ENCODE data around the gene FKBP1A.

FKBP1A gene

DNA sequence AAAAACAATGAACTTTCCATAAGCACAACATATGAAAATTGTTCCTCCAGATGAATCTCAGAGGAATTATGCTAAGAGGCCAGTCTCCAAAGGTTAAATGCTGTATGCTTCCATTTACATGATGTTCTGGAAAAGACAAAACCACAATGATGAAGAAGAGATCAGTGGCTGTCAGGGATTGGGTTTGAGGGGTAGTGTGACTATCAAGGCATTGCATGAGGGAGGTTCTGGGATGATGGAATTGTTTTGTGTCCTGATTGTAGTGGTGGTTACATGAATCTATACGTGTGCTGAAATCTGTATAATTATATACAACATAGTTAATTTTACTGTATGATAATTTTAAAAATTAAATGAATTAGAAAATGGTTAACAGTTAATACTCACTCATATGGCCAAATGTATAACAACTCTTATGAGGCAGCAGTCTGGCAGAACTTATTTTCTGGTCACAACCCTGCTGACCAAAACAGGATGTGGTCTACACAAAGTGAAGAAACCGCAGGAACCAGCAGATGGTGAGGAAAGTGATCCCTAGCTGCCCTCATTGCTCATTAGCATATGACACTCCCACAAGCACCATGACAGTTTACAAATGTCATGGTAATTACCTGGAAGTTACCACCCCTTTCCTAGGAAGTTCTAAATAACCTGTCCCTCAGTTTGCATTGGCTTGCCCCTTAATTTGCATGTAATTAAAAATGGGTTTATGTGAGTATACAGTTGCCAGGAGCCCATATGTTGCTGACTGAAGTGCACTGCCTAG is 41.9 kb upstream of the FKBP1A start:
- H3K27me3 ChIP-seq (ENCODE audit: control insufficient read depth in 1 of 2, insufficient read depth in 1 of 2, low read length in 2 of 2), result no peaks in the 10 kb centered on the region
- H3K4me3 ChIP-seq (ENCODE audit: insufficient read depth in 1 of 2, low read depth in 1 of 2, low read length in 2 of 2), result no peak overlapping the region
- H2BK15ac ChIP-seq (ENCODE audit: low read depth, poor library complexity, severe bottlenecking), result no peak overlapping the region
- DNase-seq, result peak; percentile 97
- H3K4me2 ChIP-seq (ENCODE audit: low read length, poor library complexity, severe bottlenecking), result no peak overlapping the region
- peak overlapping the region; percentile 34 to 88 for H3K18ac ChIP-seq (ENCODE audit: low read depth in 1 of 2, low read length in 2 of 2)
- no peaks in the 10 kb centered on the region for H3K9me3 ChIP-seq (ENCODE audit: control insufficient read depth, low read length)
- peaks cover 3% of the 10 kb centered on the region in 2 experiments for H3K36me3 ChIP-seq (ENCODE audit: control insufficient read depth in 1 of 2, insufficient read depth in 2 of 2, low read depth in 1 of 2, low read length in 2 of 2)
- WGBS, result 10% methylated on average over 1 of the region's 2 CpGs
- H3K9ac ChIP-seq (ENCODE audit: low read length), result peak overlapping the region; percentile 40
- H4K91ac ChIP-seq (ENCODE audit: low read length), result peak overlapping the region; percentile 65
- no peak overlapping the region for H2AFZ ChIP-seq (ENCODE audit: low read depth, low read length)
- peak overlapping the region; percentile 4 to 35 for H3K4ac ChIP-seq (ENCODE audit: low read depth in 1 of 2, low read length in 2 of 2)
- no peaks in the 10 kb centered on the region for H3K79me1 ChIP-seq (replicated peaks; ENCODE audit: low read length, poor library complexity, severe bottlenecking)
- peak overlapping the region in 1 of 2 experiments; percentile 94 for H2BK12ac ChIP-seq (ENCODE audit: low read length in 2 of 2)
- H3K27ac ChIP-seq (ENCODE audit: low read length, poor library complexity, severe bottlenecking), result no peak overlapping the region
- H3K14ac ChIP-seq (ENCODE audit: low read length in 2 of 2), result no peak overlapping the region
- no peak overlapping the region for H2BK120ac ChIP-seq (ENCODE audit: low read depth, low read length)
- H4K8ac ChIP-seq (ENCODE audit: low read length), result peak overlapping the region; percentile 61
- H3K4me1 ChIP-seq (ENCODE audit: control insufficient read depth, insufficient read depth, low read depth, low read length), result no peaks in the 10 kb centered on the region
- H3K23ac ChIP-seq (ENCODE audit: low read length in 2 of 2), result no peak overlapping the region
- H2BK5ac ChIP-seq (ENCODE audit: low read depth, low read length, poor library complexity, severe bottlenecking), result no peak overlapping the region
- H2AK5ac ChIP-seq (ENCODE audit: low read length, severe bottlenecking), result peak overlapping the region; percentile 17

DNA sequence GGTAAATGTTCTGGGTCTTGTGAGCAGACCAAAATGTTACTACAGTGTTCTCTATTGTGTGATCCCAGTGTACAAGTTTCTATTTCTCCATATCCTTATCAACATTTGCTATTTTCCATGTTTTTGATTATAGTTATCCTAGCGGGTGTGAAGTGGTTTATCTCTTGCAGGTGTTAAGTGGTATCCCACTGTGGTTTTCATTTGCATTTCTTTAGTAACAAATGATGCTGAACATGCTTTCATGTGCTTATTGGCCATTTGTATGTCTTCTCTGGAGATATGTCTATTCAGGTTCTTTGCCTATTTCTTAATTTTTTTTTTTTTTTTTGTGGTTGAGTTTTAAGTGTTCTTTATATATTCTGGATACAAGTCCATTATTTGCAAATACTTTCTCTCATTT is 38.3 kb upstream of the FKBP1A start:
- H2BK120ac ChIP-seq (ENCODE audit: low read depth, low read length), result no peak overlapping the region
- H3K23ac ChIP-seq (ENCODE audit: low read length in 2 of 2), result no peak overlapping the region
- peaks cover 8% of the 10 kb centered on the region for H3K4me1 ChIP-seq (ENCODE audit: control insufficient read depth, insufficient read depth, low read depth, low read length)
- no peaks in the 10 kb centered on the region for H3K9me3 ChIP-seq (ENCODE audit: control insufficient read depth, low read length)
- DNase-seq, result no peak
- no peak overlapping the region for H3K4ac ChIP-seq (ENCODE audit: low read depth in 1 of 2, low read length in 2 of 2)
- no peaks in the 10 kb centered on the region for H3K36me3 ChIP-seq (ENCODE audit: control insufficient read depth in 1 of 2, insufficient read depth in 2 of 2, low read depth in 1 of 2, low read length in 2 of 2)
- no peak overlapping the region for H2BK5ac ChIP-seq (ENCODE audit: low read depth, low read length, poor library complexity, severe bottlenecking)
- no peak overlapping the region for H4K8ac ChIP-seq (ENCODE audit: low read length)
- H2AK5ac ChIP-seq (ENCODE audit: low read length, severe bottlenecking), result no peak overlapping the region
- H3K4me2 ChIP-seq (ENCODE audit: low read length, poor library complexity, severe bottlenecking), result no peak overlapping the region
- no peak overlapping the region for H2AFZ ChIP-seq (ENCODE audit: low read depth, low read length)
- H3K79me1 ChIP-seq (replicated peaks; ENCODE audit: low read length, poor library complexity, severe bottlenecking), result no peaks in the 10 kb centered on the region
- no peak overlapping the region for H3K18ac ChIP-seq (ENCODE audit: low read depth in 1 of 2, low read length in 2 of 2)
- peak overlapping the region; percentile 58 for H3K9ac ChIP-seq (ENCODE audit: low read length)
- no peak overlapping the region for H2BK12ac ChIP-seq (ENCODE audit: low read length in 2 of 2)
- no peak overlapping the region for H3K27ac ChIP-seq (ENCODE audit: low read length, poor library complexity, severe bottlenecking)
- no peak overlapping the region for H2BK15ac ChIP-seq (ENCODE audit: low read depth, poor library complexity, severe bottlenecking)
- H3K4me3 ChIP-seq (ENCODE audit: insufficient read depth in 1 of 2, low read depth in 1 of 2, low read length in 2 of 2), result no peak overlapping the region
- 40% methylated on average over 1 of the region's 1 CpG for WGBS
- no peak overlapping the region for H3K14ac ChIP-seq (ENCODE audit: low read length in 2 of 2)
- no peaks in the 10 kb centered on the region for H3K27me3 ChIP-seq (ENCODE audit: control insufficient read depth in 1 of 2, insufficient read depth in 1 of 2, low read length in 2 of 2)
- no peak overlapping the region for H4K91ac ChIP-seq (ENCODE audit: low read length)

DNA sequence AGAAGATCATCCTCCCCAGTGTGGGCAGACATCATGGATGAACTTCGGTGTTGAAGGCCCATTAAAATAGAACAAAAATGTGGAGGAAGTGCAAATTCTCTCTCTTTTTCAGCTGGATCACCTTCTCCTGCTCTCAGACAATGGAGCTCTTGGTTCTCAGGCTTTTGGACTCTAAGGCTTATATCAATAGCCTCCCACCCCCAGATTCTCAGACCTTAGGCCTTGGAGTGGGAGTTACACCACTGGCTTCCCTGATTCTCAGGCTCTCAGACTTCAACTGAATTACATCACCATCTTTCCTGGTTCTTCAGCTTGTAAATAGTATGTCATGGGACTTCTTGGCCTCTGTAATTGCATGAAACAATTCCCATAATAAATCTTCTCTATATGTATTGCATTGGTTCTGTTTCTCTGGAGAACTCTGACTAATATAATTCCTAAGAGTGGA is 37.2 kb upstream of the FKBP1A start:
- H3K4ac ChIP-seq (ENCODE audit: low read depth in 1 of 2, low read length in 2 of 2), result no peak overlapping the region
- no peak overlapping the region for H2BK5ac ChIP-seq (ENCODE audit: low read depth, low read length, poor library complexity, severe bottlenecking)
- peak overlapping the region in 1 of 2 experiments; percentile 3 for H3K18ac ChIP-seq (ENCODE audit: low read depth in 1 of 2, low read length in 2 of 2)
- H3K23ac ChIP-seq (ENCODE audit: low read length in 2 of 2), result no peak overlapping the region
- no peak overlapping the region for H2BK15ac ChIP-seq (ENCODE audit: low read depth, poor library complexity, severe bottlenecking)
- H4K8ac ChIP-seq (ENCODE audit: low read length), result no peak overlapping the region
- no peaks in the 10 kb centered on the region for H3K27me3 ChIP-seq (ENCODE audit: control insufficient read depth in 1 of 2, insufficient read depth in 1 of 2, low read length in 2 of 2)
- no peaks in the 10 kb centered on the region for H3K9me3 ChIP-seq (ENCODE audit: control insufficient read depth, low read length)
- H3K14ac ChIP-seq (ENCODE audit: low read length in 2 of 2), result no peak overlapping the region
- H4K91ac ChIP-seq (ENCODE audit: low read length), result no peak overlapping the region
- peak overlapping the region; percentile 58 for H3K9ac ChIP-seq (ENCODE audit: low read length)
- H3K79me1 ChIP-seq (replicated peaks; ENCODE audit: low read length, poor library complexity, severe bottlenecking), result no peaks in the 10 kb centered on the region
- DNase-seq, result peak; percentile 98
- no peak overlapping the region for H2AFZ ChIP-seq (ENCODE audit: low read depth, low read length)
- no peak overlapping the region for H3K27ac ChIP-seq (ENCODE audit: low read length, poor library complexity, severe bottlenecking)
- no peaks in the 10 kb centered on the region for H3K36me3 ChIP-seq (ENCODE audit: control insufficient read depth in 1 of 2, insufficient read depth in 2 of 2, low read depth in 1 of 2, low read length in 2 of 2)
- no peak overlapping the region for H2BK12ac ChIP-seq (ENCODE audit: low read length in 2 of 2)
- no peak overlapping the region for H2BK120ac ChIP-seq (ENCODE audit: low read depth, low read length)
- 100% methylated on average over 1 of the region's 1 CpG for WGBS
- H2AK5ac ChIP-seq (ENCODE audit: low read length, severe bottlenecking), result no peak overlapping the region
- no peak overlapping the region for H3K4me3 ChIP-seq (ENCODE audit: insufficient read depth in 1 of 2, low read depth in 1 of 2, low read length in 2 of 2)
- peaks cover 8% of the 10 kb centered on the region for H3K4me1 ChIP-seq (ENCODE audit: control insufficient read depth, insufficient read depth, low read depth, low read length)
- no peak overlapping the region for H3K4me2 ChIP-seq (ENCODE audit: low read length, poor library complexity, severe bottlenecking)

DNA sequence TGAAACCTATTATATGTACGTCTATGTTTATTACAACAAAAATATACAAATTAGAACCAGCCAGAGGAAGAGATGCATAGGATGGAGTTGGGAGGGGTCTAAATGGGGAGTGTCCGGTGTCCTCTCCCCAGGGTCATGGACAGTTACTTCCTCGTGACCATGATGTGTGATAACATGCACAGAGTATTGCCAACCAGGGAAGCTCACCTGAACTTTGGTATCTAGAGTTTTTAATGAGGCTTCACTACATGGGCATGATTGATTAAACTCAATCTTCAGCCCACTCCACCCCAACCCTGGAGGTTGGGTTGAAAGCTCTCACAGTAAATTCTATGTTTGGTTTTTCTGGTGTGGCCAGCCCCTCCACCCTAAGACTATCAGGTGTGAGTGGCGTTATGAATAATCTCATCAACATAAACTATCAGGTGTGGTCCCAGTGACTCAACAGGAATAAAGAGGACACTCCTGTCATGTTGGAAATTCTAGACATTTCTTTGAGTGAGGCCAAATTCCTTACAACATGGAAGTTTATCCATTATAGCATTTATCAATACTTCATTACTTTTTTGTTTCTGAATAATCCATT is 36.4 kb upstream of the FKBP1A start:
- Histone ChIP-seq H3K79me1 (replicated peaks; ENCODE audit: low read length, poor library complexity, severe bottlenecking) (no peaks in the 10 kb centered on the region), H3K18ac (ENCODE audit: low read depth in 1 of 2, low read length in 2 of 2) (peak overlapping the region in 1 of 2 experiments; percentile 34), H2AFZ (ENCODE audit: low read depth, low read length) (no peak overlapping the region), H3K9ac (ENCODE audit: low read length) (no peak overlapping the region), H3K4me2 (ENCODE audit: low read length, poor library complexity, severe bottlenecking) (no peak overlapping the region), H2BK5ac (ENCODE audit: low read depth, low read length, poor library complexity, severe bottlenecking) (no peak overlapping the region), H2BK12ac (ENCODE audit: low read length in 2 of 2) (no peak overlapping the region), H2AK5ac (ENCODE audit: low read length, severe bottlenecking) (no peak overlapping the region), H4K8ac (ENCODE audit: low read length) (no peak overlapping the region), H3K36me3 (ENCODE audit: control insufficient read depth in 1 of 2, insufficient read depth in 2 of 2, low read depth in 1 of 2, low read length in 2 of 2) (no peaks in the 10 kb centered on the region), H2BK15ac (ENCODE audit: low read depth, poor library complexity, severe bottlenecking) (peak overlapping the region; percentile 63), H3K27ac (ENCODE audit: low read length, poor library complexity, severe bottlenecking) (no peak overlapping the region), H3K23ac (ENCODE audit: low read length in 2 of 2) (no peak overlapping the region), H3K9me3 (ENCODE audit: control insufficient read depth, low read length) (no peaks in the 10 kb centered on the region), H3K27me3 (ENCODE audit: control insufficient read depth in 1 of 2, insufficient read depth in 1 of 2, low read length in 2 of 2) (no peaks in the 10 kb centered on the region), H3K4me3 (ENCODE audit: insufficient read depth in 1 of 2, low read depth in 1 of 2, low read length in 2 of 2) (no peak overlapping the region), H3K4me1 (ENCODE audit: control insufficient read depth, insufficient read depth, low read depth, low read length) (peaks cover 8% of the 10 kb centered on the region), H3K4ac (ENCODE audit: low read depth in 1 of 2, low read length in 2 of 2) (no peak overlapping the region), H2BK120ac (ENCODE audit: low read depth, low read length) (no peak overlapping the region), H4K91ac (ENCODE audit: low read length) (no peak overlapping the region), H3K14ac (ENCODE audit: low read length in 2 of 2) (no peak overlapping the region)
- whole genome bisulfite sequencing, result 100% methylated on average over 2 of the region's 4 CpGs
- no peak for DNase-seq
